ENCODE results near the gene RAI14.
"Not testable (repeated sequence)": the region's sequence is repeated elsewhere in the genome, so short reads cannot be mapped to it uniquely, and the experiment has no call there.

Gene RAI14

DNA sequence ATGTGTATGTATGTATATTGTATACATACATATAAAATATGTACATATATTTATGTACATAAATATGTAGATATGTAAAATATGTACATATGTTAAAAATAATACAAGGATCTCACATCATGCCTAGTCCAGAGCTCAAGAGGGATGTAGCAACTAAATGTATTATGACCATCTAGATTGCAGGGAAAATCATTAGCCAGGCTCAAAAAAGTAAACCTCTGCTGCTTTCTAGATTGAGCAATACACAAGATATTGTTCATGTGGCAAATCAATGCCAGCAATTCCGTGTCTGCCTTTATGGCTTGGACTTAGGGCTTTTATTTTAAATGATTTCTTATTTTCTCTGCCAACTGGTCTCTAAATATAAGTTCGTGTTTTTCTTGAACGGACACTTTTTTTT is 65.2 kb downstream of the RAI14 start:
- no peak for TF ChIP-seq ZFX (IDR thresholded peaks at IDR 0.05; ENCODE audit: borderline replicate concordance)
- TF ChIP-seq, protein P1, sequence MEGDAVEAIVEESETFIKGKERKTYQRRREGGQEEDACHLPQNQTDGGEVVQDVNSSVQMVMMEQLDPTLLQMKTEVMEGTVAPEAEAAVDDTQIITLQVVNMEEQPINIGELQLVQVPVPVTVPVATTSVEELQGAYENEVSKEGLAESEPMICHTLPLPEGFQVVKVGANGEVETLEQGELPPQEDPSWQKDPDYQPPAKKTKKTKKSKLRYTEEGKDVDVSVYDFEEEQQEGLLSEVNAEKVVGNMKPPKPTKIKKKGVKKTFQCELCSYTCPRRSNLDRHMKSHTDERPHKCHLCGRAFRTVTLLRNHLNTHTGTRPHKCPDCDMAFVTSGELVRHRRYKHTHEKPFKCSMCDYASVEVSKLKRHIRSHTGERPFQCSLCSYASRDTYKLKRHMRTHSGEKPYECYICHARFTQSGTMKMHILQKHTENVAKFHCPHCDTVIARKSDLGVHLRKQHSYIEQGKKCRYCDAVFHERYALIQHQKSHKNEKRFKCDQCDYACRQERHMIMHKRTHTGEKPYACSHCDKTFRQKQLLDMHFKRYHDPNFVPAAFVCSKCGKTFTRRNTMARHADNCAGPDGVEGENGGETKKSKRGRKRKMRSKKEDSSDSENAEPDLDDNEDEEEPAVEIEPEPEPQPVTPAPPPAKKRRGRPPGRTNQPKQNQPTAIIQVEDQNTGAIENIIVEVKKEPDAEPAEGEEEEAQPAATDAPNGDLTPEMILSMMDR (IDR thresholded peaks at IDR 0.05) = no peak
- no peak overlapping the region for H3K27ac ChIP-seq

DNA sequence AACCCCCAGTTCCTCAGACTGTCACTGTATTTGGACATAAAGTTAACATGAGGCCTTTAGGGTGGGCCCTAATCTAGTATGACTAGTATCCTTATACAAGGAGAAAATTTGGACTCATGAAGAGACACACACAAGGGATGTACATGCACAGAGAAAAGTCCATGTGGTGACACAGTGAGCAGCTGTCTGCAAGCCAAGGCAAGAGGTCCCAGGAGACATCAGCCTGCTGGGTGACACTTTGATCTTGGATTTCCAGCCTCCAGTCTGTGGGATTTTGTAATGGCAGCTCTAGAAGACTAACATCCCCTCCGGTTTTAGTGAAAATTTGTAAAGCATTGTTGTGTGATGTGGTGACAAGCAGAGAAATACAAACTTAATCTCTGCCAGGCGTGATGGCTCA is 66.1 kb downstream of the RAI14 start:
- TF ChIP-seq ZFX (IDR thresholded peaks at IDR 0.05; ENCODE audit: borderline replicate concordance) = no peak
- TF ChIP-seq, protein P1 (IDR thresholded peaks at IDR 0.05) = no peak

DNA sequence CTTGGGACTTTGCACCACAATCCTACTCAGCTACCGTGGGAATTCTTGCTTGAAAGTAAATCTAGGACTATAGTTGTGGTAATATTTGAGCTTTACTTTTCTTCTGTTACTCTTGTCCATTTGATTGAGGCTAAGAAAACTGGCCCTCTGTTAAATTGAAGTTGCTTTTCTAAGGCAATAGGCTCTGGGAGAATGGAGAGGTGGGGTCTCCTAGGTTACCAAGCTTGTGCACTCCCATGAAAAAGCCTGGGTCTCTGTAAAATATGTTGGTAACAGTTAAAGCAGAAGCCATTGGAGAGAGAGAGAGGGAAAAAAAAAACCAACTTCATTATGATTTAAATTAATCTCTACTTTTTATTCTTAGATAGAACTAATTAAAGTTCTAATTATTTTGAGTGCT is 68.6 kb downstream of the RAI14 start:
- H3K27ac ChIP-seq = no peak overlapping the region
- TF ChIP-seq, protein P1 (IDR thresholded peaks at IDR 0.05) = no peak
- no peak for TF ChIP-seq ZFX (IDR thresholded peaks at IDR 0.05; ENCODE audit: borderline replicate concordance)

More for the DNA sequence above, 66.1 kb downstream of the RAI14 start:
- H3K27ac ChIP-seq = no peak overlapping the region

DNA sequence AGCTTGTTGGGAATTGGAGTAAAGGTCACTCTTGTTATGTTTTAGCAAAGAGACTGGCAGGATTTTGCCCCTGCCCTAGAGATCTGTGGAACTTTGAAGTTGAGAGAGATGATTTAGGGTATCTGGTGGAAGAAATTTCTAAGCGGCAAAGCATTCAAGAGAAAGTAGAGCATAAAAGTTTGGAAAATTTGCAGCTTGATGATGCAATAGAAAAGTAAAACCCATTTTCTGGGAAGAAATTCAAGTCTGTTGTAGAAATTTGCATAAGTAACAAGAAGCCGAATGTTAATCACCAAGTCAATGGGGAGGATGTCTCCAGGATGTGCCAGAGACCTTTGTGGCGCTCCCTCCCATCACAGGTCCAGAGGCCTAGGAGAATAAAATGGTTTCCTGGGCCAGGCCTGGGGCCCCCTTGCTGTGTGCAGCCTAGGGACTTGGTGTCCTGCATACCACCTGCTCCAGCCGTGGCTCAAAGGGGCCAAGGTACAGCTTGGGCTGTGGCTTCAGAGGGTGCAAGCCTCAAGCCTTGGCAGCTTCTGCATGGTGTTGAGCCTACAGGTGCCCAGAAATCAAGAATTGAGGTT is 71.1 kb downstream of the RAI14 start:
- not testable (repeated sequence) for H3K27ac ChIP-seq

DNA sequence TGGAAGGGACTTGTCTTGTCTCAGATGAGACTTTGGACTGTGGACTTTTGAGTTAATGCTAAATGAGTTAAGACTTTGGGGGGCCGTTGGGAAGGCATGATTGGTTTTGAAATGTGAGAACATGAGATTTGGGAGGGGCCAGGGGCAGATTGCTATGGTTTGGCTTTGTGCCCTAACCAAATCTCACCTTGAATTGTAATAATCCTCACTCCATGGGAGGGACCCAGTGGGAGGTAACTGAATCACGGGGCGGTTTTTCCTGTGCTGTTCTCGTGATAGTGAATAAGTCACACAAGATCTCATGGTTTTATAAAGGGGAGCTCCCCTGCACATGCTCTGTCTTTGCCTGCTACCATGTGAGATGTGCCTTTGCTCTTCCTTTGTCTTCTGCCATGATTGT is 72.1 kb downstream of the RAI14 start:
- no peak for TF ChIP-seq ZFX (IDR thresholded peaks at IDR 0.05; ENCODE audit: borderline replicate concordance)
- TF ChIP-seq, protein P1 (IDR thresholded peaks at IDR 0.05) = no peak
- no peak overlapping the region for H3K27ac ChIP-seq

DNA sequence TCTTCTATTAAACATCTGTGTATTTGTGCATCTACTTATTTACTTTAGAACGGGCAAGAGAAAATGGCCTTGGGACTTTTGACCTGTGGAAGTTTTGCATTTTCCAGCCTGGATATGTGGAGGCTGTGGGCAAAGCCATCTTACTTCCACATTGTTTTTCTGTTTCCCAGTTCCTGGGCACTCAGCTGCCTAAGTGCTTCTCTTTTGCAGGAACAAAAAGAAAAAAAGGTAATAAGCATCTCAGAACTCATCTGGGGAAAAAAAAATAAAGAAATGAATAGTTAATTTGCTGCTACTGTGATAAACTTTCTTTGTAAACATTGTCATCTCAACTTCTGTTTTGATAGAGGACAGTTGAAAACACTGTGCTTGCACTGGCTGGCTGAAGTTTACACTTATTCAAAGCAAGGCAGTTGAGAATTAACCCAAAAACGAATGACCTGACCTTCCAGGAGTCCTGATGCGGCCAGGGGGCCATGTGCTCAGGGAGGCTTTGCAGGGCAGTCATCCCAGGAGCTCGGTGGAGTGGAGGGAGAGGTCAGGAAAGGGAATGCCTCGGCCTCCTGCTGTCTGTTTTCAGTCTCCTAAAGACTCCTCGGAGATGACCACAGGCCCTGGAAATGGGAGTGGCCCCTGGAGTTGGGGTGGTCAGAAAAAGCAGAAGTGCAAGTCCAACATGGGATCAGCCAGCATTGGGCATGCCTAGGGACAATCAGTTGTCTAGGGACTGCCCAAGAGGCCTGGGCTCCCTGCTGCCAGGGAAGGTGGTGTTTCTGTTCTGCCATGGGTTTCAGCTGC is 75.5 kb downstream of the RAI14 start:
- TF ChIP-seq, protein P1 (IDR thresholded peaks at IDR 0.05) = no peak
- no peak for TF ChIP-seq ZFX (IDR thresholded peaks at IDR 0.05; ENCODE audit: borderline replicate concordance)
- peak overlapping the region; percentile 38 for H3K27ac ChIP-seq

DNA sequence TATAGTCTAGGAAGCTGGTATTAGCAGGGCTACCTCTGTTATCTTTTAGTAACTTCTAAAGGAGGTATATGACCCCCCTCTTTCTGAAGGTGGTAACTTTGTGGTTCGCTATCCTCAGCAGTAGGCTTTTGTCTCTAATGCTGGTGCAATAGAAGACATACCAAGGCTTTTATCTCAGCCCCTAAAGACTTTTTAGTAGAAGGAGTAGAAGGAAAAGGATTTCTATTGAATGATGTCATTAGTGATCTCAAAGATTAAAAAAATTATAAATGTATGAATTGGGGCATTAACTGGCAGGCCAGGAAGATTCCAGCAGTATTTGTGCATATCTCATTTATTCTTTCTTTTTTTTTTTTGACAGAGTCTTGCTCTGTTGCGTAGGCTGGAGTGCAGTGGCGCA is 78.2 kb downstream of the RAI14 start:
- H3K27ac ChIP-seq = no peak overlapping the region
- TF ChIP-seq ZFX (IDR thresholded peaks at IDR 0.05; ENCODE audit: borderline replicate concordance) = no peak
- TF ChIP-seq, protein P1 (IDR thresholded peaks at IDR 0.05) = no peak
